ENCODE measurements around the gene UBE2O. TPM values are rescaled to one million over a fixed set of nuclear protein-coding genes. Genes with fewer than 3 reads are reported as not detected.
A peak's percentile ranks its signal among the peaks of the same experiment; 100 is the strongest.

The UBE2O gene
- total RNA-seq, 8 experiments from 2014 or later = 17.3 to 41.9 (median 30.1) TPM

DNA sequence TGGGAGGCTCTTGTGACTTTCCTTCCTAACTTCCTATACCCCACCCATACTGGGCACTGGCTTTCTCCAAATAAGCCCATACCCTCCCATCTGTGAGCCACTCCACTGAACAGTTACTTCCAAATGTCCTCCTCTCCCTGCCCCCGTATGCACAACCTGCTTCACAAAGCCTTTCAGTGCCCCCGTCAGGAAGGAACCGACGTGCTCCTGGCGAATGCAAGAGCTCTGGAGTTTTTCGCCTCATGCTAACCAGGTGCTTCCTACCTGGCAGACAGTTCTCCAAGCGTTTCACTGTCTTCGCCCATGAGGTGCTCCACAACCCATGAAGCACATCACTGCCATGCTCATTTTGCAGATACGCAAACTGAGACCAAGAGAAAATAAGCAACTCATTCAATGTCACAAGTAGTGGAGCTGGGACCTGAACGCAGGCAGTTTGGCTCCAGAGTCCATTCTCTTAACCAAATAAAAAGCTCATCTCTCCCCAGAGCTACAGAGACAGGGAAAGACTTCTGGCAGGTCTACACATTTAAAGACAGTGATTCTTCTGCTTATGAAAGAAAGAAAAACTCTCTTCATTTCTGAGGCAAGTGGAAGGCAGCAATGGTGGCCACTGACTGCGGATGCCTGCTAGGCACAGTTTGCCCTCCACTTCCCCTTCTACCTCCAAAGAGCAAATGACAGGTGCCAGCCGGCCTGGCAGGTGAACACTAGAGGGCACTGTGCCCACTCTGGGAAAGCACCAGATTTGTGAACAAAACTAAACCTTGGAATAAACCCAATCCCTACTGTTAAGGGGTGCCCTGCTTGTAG lies 44.7 kb downstream of the UBE2O start:
- ATAC-seq (replicated peaks in 6 of 8) = peak in 6 of 8 experiments; percentile 31 to 77 (median 52)
- in situ Hi-C loops (cut with MboI; ENCODE audit: low pct_unique_long_range_greater_than_20kb in 2 of 9, low sequenced_read_pairs in 9 of 9, unreplicated experiment in 9 of 9) = loop anchor here in 1 of 9 experiments (25.0 kb wide), 1 partner anchor 96 kb away; the partner anchor contains the start of gene QRICH2
- 60 to 100% (median 91%) methylated on average over 2 to 10 of the region's 12 CpGs; no CpG with 5 or more reads in 1 of the 10 experiments for WGBS, 10 experiments
- H3K4me3 ChIP-seq = no peak overlapping the region
- H3K4me1 ChIP-seq (replicated peaks in 1 of 2) = no peaks in the 10 kb centered on the region
- no peak overlapping the region for H3K27ac ChIP-seq

DNA sequence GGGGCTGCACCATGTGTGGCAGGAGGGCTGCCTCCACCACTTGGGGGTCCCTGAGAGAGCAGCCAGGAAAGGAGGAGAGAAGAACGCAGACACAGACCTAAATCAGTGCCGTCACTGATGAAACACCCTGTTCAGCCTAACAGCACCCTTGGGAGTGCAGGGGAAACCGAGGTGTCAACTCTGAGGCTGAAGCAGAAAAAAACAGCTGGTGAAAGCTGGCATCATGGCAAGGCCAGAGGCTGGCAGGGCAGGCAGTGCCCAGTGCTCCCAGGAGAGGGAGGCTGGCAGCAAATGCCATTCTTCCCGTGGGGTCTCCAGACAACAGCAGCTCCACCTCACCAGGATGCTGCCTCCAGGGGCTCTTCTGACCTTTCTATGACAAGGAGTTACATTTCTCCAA lies 45.4 kb downstream of the UBE2O start:
- no peaks in the 10 kb centered on the region for H3K4me1 ChIP-seq (replicated peaks in 1 of 2)
- no peak for ATAC-seq (replicated peaks in 6 of 8)
- 90% methylated on average over 2 of the region's 4 CpGs; no CpG with 5 or more reads in 9 of the 10 experiments for WGBS, 10 experiments
- in situ Hi-C loops (cut with MboI; ENCODE audit: low pct_unique_long_range_greater_than_20kb in 2 of 9, low sequenced_read_pairs in 9 of 9, unreplicated experiment in 9 of 9) = loop anchor here in 1 of 9 experiments (25.0 kb wide), 1 partner anchor 95 kb away; the partner anchor contains the start of gene QRICH2
- H3K27ac ChIP-seq = no peak overlapping the region
- no peak overlapping the region for H3K4me3 ChIP-seq

DNA sequence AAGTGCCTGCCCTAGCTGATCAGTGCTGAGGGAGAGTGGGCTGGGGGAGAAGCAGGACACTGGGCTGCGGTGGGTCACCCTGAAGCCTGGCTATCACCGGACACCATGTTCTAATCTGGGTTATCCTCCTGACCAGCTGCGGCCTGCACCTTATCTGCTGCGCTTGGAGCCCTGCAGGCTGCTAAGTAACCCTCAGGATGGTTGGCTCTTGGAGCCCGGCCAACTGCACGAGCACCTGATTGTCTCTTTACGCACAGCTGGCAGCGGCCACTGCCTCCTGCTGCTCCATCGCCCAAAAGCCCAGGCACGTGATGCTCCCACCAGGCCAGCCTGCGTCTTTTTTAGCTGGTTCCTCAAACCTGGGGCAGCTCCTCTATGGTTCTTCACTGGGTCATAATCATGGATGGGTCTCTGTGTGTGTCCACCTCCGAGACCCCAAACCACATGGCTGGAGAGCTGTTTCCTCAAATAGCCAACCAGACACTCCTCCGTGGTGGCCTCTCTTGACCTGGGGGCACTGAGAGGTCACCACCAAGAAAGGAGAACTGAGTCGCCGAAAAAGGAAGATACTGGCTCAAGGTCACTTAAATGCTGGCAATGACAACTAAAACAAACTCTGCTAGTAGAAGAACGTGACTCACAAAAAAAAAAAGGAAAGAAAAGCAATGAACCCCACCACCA lies 46.8 kb downstream of the UBE2O start:
- ATAC-seq (replicated peaks in 6 of 8) = peak in 1 of 8 experiments; percentile 46
- Histone ChIP-seq H3K27ac (peak overlapping the region in 1 of 2 donors; percentile 41), H3K4me1 (replicated peaks in 1 of 2) (no peaks in the 10 kb centered on the region), H3K4me3 (no peak overlapping the region)
- WGBS, 10 experiments = 75 to 100% (median 87%) methylated on average over 2 to 10 of the region's 16 CpGs
- in situ Hi-C loops (cut with MboI; ENCODE audit: low pct_unique_long_range_greater_than_20kb in 2 of 9, low sequenced_read_pairs in 9 of 9, unreplicated experiment in 9 of 9) = loop anchor here in 1 of 9 experiments (25.0 kb wide), 1 partner anchor 94 kb away; the partner anchor contains the start of gene QRICH2

DNA sequence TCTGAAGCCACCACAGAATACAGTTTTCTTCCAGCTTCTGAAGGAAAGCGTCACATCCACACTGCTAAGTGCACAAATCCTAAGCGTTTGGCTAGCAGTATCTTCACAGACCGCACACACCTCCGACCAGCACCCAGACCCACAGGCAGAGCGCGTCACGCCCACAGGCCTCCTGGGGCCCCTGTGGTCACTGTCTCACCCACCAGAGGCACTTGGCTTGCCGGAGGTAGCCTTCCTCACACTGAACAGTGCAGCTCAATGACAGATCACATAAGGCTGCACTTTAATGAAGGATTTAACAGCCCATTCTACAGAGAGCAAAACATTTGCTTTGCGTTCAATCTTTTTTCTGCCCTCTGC lies 47.4 kb downstream of the UBE2O start:
- 38 to 100% (median 96%) methylated on average over 1 to 6 of the region's 9 CpGs; no CpG with 5 or more reads in 6 of the 10 experiments for WGBS, 10 experiments
- H3K27ac ChIP-seq = no peak overlapping the region
- H3K4me1 ChIP-seq (replicated peaks in 1 of 2) = no peaks in the 10 kb centered on the region
- no peak overlapping the region for H3K4me3 ChIP-seq
- no peak for ATAC-seq (replicated peaks in 6 of 8)
- in situ Hi-C loops (cut with MboI; ENCODE audit: low pct_unique_long_range_greater_than_20kb in 2 of 9, low sequenced_read_pairs in 9 of 9, unreplicated experiment in 9 of 9) = loop anchor here in 1 of 9 experiments (25.0 kb wide), 1 partner anchor 93 kb away; the partner anchor contains the start of gene QRICH2

- no peak overlapping the region for H3K27ac ChIP-seq
- no peaks in the 10 kb centered on the region for H3K4me1 ChIP-seq (replicated peaks in 1 of 2)
- 84 to 100% (median 93%) methylated on average over 1 to 13 of the region's 25 CpGs; no CpG with 5 or more reads in 4 of the 10 experiments for WGBS, 10 experiments
- peak in 1 of 8 experiments; percentile 9 for ATAC-seq (replicated peaks in 6 of 8)
- in situ Hi-C loops (cut with MboI; ENCODE audit: low pct_unique_long_range_greater_than_20kb in 2 of 9, low sequenced_read_pairs in 9 of 9, unreplicated experiment in 9 of 9) = loop anchor here in 1 of 9 experiments (25.0 kb wide), 1 partner anchor 93 kb away; the partner anchor contains the start of gene QRICH2
- no peak overlapping the region for H3K4me3 ChIP-seq
Observed at GRCh38 chr17:76404976-76405563, 47.9 kb downstream of the UBE2O start.

DNA sequence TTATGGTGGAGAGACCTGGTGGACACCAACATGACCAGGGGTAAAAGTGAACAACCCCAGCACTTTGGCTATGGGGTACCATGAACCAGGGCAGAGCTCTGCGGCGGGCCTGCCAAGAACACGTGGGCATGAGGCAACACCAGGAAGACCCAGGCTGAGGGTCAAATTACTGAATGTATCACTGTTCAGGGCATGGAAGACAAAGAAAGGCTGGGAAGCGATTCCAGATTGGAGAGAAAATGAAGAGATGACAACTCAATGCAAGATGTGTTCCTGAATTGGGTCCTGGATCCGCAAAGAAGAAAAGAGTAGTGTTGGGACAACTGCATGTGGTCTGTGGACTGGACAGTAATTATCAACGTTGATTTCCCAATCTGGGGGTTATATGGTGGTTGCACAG lies 48.7 kb downstream of the UBE2O start:
- Histone ChIP-seq H3K27ac (no peak overlapping the region), H3K4me3 (no peak overlapping the region), H3K4me1 (replicated peaks in 1 of 2) (no peaks in the 10 kb centered on the region)
- no peak for ATAC-seq (replicated peaks in 6 of 8)
- in situ Hi-C loops (cut with MboI; ENCODE audit: low pct_unique_long_range_greater_than_20kb in 2 of 9, low sequenced_read_pairs in 9 of 9, unreplicated experiment in 9 of 9) = loop anchor here in 1 of 9 experiments (25.0 kb wide), 1 partner anchor 92 kb away; the partner anchor contains the start of gene QRICH2
- WGBS, 10 experiments = 81 to 100% (median 96%) methylated on average over 1 to 5 of the region's 6 CpGs

DNA sequence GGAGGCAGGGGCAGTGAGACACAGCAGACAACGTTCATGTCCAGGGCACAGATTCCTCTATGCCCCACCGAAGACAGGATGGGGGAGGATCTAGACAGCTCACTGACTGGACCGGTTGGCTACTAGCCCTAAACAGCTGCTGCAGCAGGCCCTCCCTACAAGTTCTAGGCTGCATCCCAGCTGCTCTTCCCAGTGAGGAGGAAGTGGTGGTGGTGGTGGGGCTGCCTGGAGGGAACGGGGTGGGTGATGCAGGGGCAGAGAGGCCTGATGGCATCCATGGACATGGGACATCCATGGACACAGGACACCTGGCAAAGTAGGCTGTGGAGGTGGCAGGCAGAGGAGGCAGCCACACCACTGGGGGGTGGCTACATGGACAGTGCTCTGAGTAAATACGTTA lies 50.2 kb downstream of the UBE2O start:
- no peak for ATAC-seq (replicated peaks in 6 of 8)
- H3K4me1 ChIP-seq (replicated peaks in 1 of 2) = no peaks in the 10 kb centered on the region
- no peak overlapping the region for H3K4me3 ChIP-seq
- H3K27ac ChIP-seq = no peak overlapping the region
- in situ Hi-C loops (cut with MboI; ENCODE audit: low pct_unique_long_range_greater_than_20kb in 2 of 9, low sequenced_read_pairs in 9 of 9, unreplicated experiment in 9 of 9) = loop anchor here in 1 of 9 experiments (25.0 kb wide), 1 partner anchor 90 kb away; the partner anchor contains the start of gene QRICH2
- 33 to 94% (median 87%) methylated on average over 1 to 3 of the region's 5 CpGs; no CpG with 5 or more reads in 6 of the 10 experiments for WGBS, 10 experiments

DNA sequence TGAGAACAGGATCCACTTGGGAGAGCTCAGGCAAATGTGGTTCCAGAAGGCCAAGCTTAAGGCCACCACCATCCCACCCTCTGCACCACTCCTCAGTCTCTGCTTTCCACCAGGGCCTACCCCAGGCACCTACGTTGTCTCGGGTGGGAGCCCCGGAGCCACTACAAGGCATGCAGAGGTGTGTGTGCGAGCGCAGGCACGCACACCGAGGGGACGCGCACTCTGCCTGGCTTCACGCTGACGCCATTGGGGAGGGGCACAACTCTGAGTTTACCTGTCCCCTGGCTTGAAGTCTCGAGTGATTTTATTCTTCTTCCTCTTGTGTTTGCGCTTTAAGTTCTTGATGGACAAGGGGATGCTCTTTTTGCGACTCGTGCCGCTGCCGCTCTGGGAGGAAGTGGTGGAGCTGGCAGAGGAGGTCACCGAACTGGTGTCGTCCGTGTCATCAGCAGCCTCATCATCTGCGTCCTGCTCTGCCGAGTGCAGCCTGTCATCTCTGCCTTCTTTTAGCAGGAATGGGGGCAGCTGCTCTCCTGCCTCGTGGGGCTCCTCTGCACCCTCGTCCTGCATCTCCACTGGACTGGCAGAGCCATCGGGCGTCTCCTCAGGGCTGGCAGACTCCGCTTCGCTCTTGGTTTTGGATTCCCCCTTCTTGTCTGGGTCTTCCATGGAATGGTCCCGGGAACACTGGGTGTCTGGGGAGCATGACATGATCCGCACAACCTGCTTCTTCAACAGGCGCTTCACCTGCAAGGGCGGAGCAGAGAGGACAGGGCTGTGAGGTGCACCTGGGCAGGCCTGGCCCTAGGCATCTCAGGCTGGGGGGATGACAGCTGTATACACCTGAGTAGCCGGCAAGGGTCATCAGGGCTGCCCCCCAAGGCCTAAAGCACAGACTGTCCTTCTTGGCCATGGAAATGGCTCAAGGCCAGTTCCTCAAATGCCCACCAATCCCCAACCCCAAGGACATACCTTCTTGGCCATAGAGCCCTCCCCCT lies 53.5 kb downstream of the UBE2O start:
- WGBS, 10 experiments = 70 to 100% (median 87%) methylated on average over 2 to 11 of the region's 33 CpGs; no CpG with 5 or more reads in 5 of the 10 experiments

GRCh38 chr17:76398523-76399174 lies 54.3 kb downstream of the UBE2O start:
- ATAC-seq (replicated peaks in 6 of 8) = peak in 4 of 8 experiments; percentile 2 to 37 (median 20)
- in situ Hi-C loops (cut with MboI; ENCODE audit: low pct_unique_long_range_greater_than_20kb in 2 of 9, low sequenced_read_pairs in 9 of 9, unreplicated experiment in 9 of 9) = loop anchor here in 1 of 9 experiments (10.0 kb wide), 1 partner anchor 94 kb away; the partner anchor contains the start of gene QRICH2
- Histone ChIP-seq H3K4me1 (replicated peaks in 1 of 2) (no peaks in the 10 kb centered on the region), H3K4me3 (no peak overlapping the region), H3K27ac (no peak overlapping the region)
- 60 to 100% (median 87%) methylated on average over 1 to 5 of the region's 20 CpGs; no CpG with 5 or more reads in 2 of the 10 experiments for WGBS, 10 experiments

More for the DNA sequence above, 53.5 kb downstream of the UBE2O start:
- Histone ChIP-seq H3K27ac (no peak overlapping the region), H3K4me3 (no peak overlapping the region), H3K4me1 (replicated peaks in 1 of 2) (no peaks in the 10 kb centered on the region)
- ATAC-seq (replicated peaks in 6 of 8) = no peak
- in situ Hi-C loops (cut with MboI; ENCODE audit: low pct_unique_long_range_greater_than_20kb in 2 of 9, low sequenced_read_pairs in 9 of 9, unreplicated experiment in 9 of 9) = loop anchor here in 2 of 9 experiments (10.0 to 25.0 kb wide), 2 partner anchors 87 to 95 kb away; partner anchors contain the start of gene QRICH2 (in 2 of the 2)

DNA sequence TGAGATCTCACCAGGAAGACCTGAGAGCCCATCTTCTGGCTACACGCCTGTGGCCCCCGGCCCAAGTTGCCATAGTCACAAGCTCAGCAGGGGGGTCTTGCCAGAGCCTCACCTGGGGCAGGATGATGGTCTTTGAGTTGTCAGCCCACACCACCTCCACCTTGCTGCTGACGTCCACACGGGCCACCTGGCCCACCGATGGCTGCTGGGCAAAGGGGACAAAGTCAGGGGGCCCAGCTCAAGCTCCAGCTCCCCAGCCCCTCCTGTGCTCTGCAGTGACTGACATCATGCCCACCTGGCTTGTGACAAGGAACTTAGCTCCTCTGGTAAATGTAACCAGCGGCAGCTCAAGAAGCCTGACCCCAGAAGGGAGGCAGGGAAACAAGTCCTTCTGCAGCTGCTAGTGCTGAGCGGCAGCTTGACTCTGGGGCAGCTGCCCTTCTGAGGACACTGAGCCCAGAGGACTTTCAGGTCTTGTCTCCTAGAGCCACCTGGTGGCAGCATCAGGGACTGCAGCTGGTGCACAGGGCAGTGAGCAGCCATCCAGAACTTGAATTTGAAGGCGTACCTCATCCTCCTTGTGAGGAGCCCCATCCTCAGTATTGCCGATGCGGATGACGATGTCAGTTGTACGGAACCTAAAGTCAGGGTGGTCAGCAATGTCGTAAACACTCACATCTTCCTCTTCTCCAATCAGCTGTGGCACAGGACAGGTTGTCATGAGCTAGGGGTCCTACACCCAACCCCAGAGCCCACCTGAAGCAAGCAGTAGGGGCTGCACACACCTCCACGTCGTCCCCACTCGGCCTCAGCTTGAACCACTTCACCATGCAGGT lies 55.0 kb downstream of the UBE2O start:
- ATAC-seq (replicated peaks in 6 of 8) = peak; percentile 74 to 97 (median 86)
- in situ Hi-C loops (cut with MboI; ENCODE audit: low pct_unique_long_range_greater_than_20kb in 2 of 9, low sequenced_read_pairs in 9 of 9, unreplicated experiment in 9 of 9) = loop anchor here in 1 of 9 experiments (10.0 kb wide), 1 partner anchor 93 kb away; the partner anchor contains the start of gene QRICH2
- H3K4me1 ChIP-seq (replicated peaks in 1 of 2) = no peaks in the 10 kb centered on the region
- no peak overlapping the region for H3K27ac ChIP-seq
- WGBS, 10 experiments = 31 to 82% (median 70%) methylated on average over 1 to 4 of the region's 16 CpGs; no CpG with 5 or more reads in 6 of the 10 experiments
- H3K4me3 ChIP-seq = no peak overlapping the region

Data from motor neuron (in vitro differentiated cells).